ENCODE results near the gene FSTL3. TPM values are rescaled to one million over a fixed set of nuclear protein-coding genes. Genes with fewer than 3 reads are reported as not detected.
"Not testable (repeated sequence)": the region's sequence is repeated elsewhere in the genome, so short reads cannot be mapped to it uniquely, and the experiment has no call there.

Gene FSTL3
- total RNA-seq, 1 donor from 2014 or later: 2.2 TPM

GRCh38 chr19:662207-662961 is 13.8 kb upstream of the FSTL3 start:
- intact Hi-C loops (cut with micrococcal nuclease): loop anchor here (1.0 to 10.0 kb wide), 4 partner anchors 48 to 582 kb away; partner anchors contain the start of genes ATP5F1D, MIDN and PTBP1
- Mint-ChIP-seq H3K27ac (peak overlapping the region; percentile 96), H3K27me3 (no peaks in the 10 kb centered on the region), H3K4me1 (peaks cover 48% of the 10 kb centered on the region), H3K9me3 (no peaks in the 10 kb centered on the region), H3K36me3 (ENCODE audit: low read depth) (peaks cover 3% of the 10 kb centered on the region), H3K4me3 (peak overlapping the region; percentile 95)
- peak; percentile 18 for ATAC-seq (ENCODE audit: low read depth)
- peak; percentile 62 for DNase-seq
- no peak for TF ChIP-seq CTCF (IDR thresholded peaks at IDR 0.05)
- CTCF ChIA-PET: interaction anchor here (1.4 to 1.9 kb wide), 2 partner anchors 72 to 75 kb away, joined by 4 to 13 read pairs; no protein-coding TSS in a partner anchor
- POLR2A ChIA-PET: interaction anchor here (0.6 to 3.2 kb wide), 9 partner anchors 13 to 607 kb away, joined by 3 to 29 read pairs (median 5); partner anchors contain the start of genes BSG, CDC34 and WDR18

- peak; percentile 67 for ATAC-seq (ENCODE audit: low read depth)
- Mint-ChIP-seq H3K27ac (peak within 1 kb of the TSS; percentile 96), H3K36me3 (ENCODE audit: low read depth) (peaks cover 3% of the 10 kb centered on the region), H3K4me1 (peaks cover 46% of the 10 kb centered on the region), H3K4me3 (peak within 1 kb of the TSS; percentile 95), H3K9me3 (no peaks in the 10 kb centered on the region), H3K27me3 (no peaks in the 10 kb centered on the region)
- CTCF ChIA-PET: interaction anchor here (1.4 to 1.9 kb wide), 3 partner anchors 17 to 74 kb away, joined by 4 to 13 read pairs (median 11); no protein-coding TSS in a partner anchor
- intact Hi-C loops (cut with micrococcal nuclease): loop anchor here (1.0 to 10.0 kb wide), 7 partner anchors 17 to 582 kb away; partner anchors contain the start of genes ATP5F1D, BSG, MIDN and POLRMT
- peak; percentile 90 for DNase-seq
- POLR2A ChIA-PET: interaction anchor here (0.6 to 2.3 kb wide), 10 partner anchors 13 to 607 kb away, joined by 3 to 29 read pairs (median 4); partner anchors contain the start of genes BSG, CDC34 and WDR18
- no peak for TF ChIP-seq CTCF (IDR thresholded peaks at IDR 0.05)
Measured at GRCh38 chr19:662962-663681, 13.1 kb upstream of the FSTL3 start, which contains the start of gene RNF126. Gene RNF126, minus strand, starts transcription at chr19:663214. Its CDS starts 93 bp downstream, at chr19:663121.

- intact Hi-C loops (cut with micrococcal nuclease): loop anchor here (1.0 to 10.0 kb wide), 6 partner anchors 17 to 581 kb away; partner anchors contain the start of genes ATP5F1D, BSG, MIDN and POLRMT
- CTCF ChIA-PET: interaction anchor here (1.4 to 1.9 kb wide), 3 partner anchors 16 to 74 kb away, joined by 4 to 13 read pairs (median 11); no protein-coding TSS in a partner anchor
- POLR2A ChIA-PET: interaction anchor here (0.7 to 2.3 kb wide), 9 partner anchors 13 to 606 kb away, joined by 3 to 29 read pairs (median 5); partner anchors contain the start of genes BSG, CDC34 and WDR18
- Mint-ChIP-seq H3K27ac (peak overlapping the region; percentile 85), H3K36me3 (ENCODE audit: low read depth) (peaks cover 3% of the 10 kb centered on the region), H3K4me1 (peaks cover 43% of the 10 kb centered on the region), H3K27me3 (no peaks in the 10 kb centered on the region), H3K9me3 (no peaks in the 10 kb centered on the region), H3K4me3 (peak overlapping the region; percentile 82)
- no peak for ATAC-seq (ENCODE audit: low read depth)
- TF ChIP-seq CTCF (IDR thresholded peaks at IDR 0.05): no peak
- no peak for DNase-seq
Measured at GRCh38 chr19:663682-664117, 12.5 kb upstream of the FSTL3 start.

- intact Hi-C loops (cut with micrococcal nuclease): loop anchor here (1.0 to 10.0 kb wide), 4 partner anchors 50 to 580 kb away; partner anchors contain the start of genes ATP5F1D and MIDN
- peak overlapping the region; percentile 50 for H3K4me3 Mint-ChIP-seq
- peaks cover 3% of the 10 kb centered on the region for H3K27me3 Mint-ChIP-seq
- DNase-seq (peak; percentile 76), ATAC-seq (ENCODE audit: low read depth) (peak; percentile 9)
- peaks cover 3% of the 10 kb centered on the region for H3K36me3 Mint-ChIP-seq (ENCODE audit: low read depth)
- H3K4me1 Mint-ChIP-seq: peaks cover 33% of the 10 kb centered on the region
- POLR2A ChIA-PET: interaction anchor here (0.6 to 0.7 kb wide), 2 partner anchors 256 to 341 kb away, joined by 4 to 5 read pairs; no protein-coding TSS in a partner anchor
- TF ChIP-seq CTCF (IDR thresholded peaks at IDR 0.05): peak; percentile 43
- H3K9me3 Mint-ChIP-seq: no peaks in the 10 kb centered on the region
- CTCF ChIA-PET: no interaction called here
- H3K27ac Mint-ChIP-seq: peak overlapping the region; percentile 63
Measured at GRCh38 chr19:664913-665443, 11.2 kb upstream of the FSTL3 start.

GRCh38 chr19:666985-667573 is 9.1 kb upstream of the FSTL3 start:
- ATAC-seq (ENCODE audit: low read depth); H3K27me3 Mint-ChIP-seq; H3K27ac Mint-ChIP-seq; H3K4me3 Mint-ChIP-seq; H3K36me3 Mint-ChIP-seq (ENCODE audit: low read depth); DNase-seq; H3K9me3 Mint-ChIP-seq: not testable (repeated sequence)
- ChIA-PET POLR2A (interaction anchor here (0.6 kb wide), 1 partner anchor 11 kb away, joined by 7 read pairs; no protein-coding TSS in a partner anchor), CTCF (interaction anchor here (1.6 kb wide), 1 partner anchor 13 kb away, joined by 3 read pairs; no protein-coding TSS in a partner anchor)
- H3K4me1 Mint-ChIP-seq: peaks cover 18% of the 10 kb centered on the region
- intact Hi-C loops (cut with micrococcal nuclease): loop anchor here (10.0 kb wide), 2 partner anchors 52 to 578 kb away; partner anchors contain the start of genes ATP5F1D and MIDN

GRCh38 chr19:668675-669434 is 7.3 kb upstream of the FSTL3 start:
- intact Hi-C loops (cut with micrococcal nuclease): loop anchor here (10.0 kb wide), 2 partner anchors 54 to 576 kb away; partner anchors contain the start of genes ATP5F1D and MIDN
- H3K4me3 Mint-ChIP-seq; H3K9me3 Mint-ChIP-seq; ATAC-seq (ENCODE audit: low read depth); H3K36me3 Mint-ChIP-seq (ENCODE audit: low read depth); DNase-seq; H3K27ac Mint-ChIP-seq; H3K27me3 Mint-ChIP-seq: not testable (repeated sequence)
- POLR2A ChIA-PET: interaction anchor here (1.2 kb wide), 1 partner anchor 11 kb away, joined by 7 read pairs; no protein-coding TSS in a partner anchor
- H3K4me1 Mint-ChIP-seq: peaks cover 12% of the 10 kb centered on the region
- CTCF ChIA-PET: interaction anchor here (0.7 kb wide), 1 partner anchor 65 kb away, joined by 4 read pairs; no protein-coding TSS in a partner anchor

Data from activated B cell treated with CpG ODN at 0.5 μM for 24 hours (primary cell).